Caco-2 (cell line): ENCODE measurements around the gene ANKFN1. TPM values are rescaled to one million over a fixed set of nuclear protein-coding genes. Genes with fewer than 3 reads are reported as not detected.

Experiments used
- BruUV-seq: library from RNA; stranded (reverse); fragments of 400-500 nt; replicated peaks from 2 replicates; lab custom pipeline; 2021; lab: Mats Ljungman, UMichigan
- CTCF ChIA-PET: fragments of 300-600 bp; sonication (Branson Sonifier 250); formaldehyde crosslinking; loops from one replicate; lab custom pipeline; 2022; ENCODE audit warnings: antibody characterized with exemption; lab: Charles Lee
- POLR2A ChIA-PET: fragments of 300-600 bp; sonication (Branson Sonifier 250); formaldehyde crosslinking; loops from one replicate; lab custom pipeline; 2022; ENCODE audit warnings: antibody characterized with exemption; lab: Charles Lee
- DNase-seq, 2 experiments: peaks; one replicate each; pipeline versions ENCODE4 v3.0.0 to v3.0.0-alpha.2; 2020 to 2022
- H3K27me3 ChIP-seq: replicated peaks from 2 replicates; pipeline ENCODE4 v1.6.0; 2011; ENCODE audit warnings: low read length; ENCODE audit not compliant: control insufficient read depth, insufficient read depth
- H3K36me3 ChIP-seq: 2 replicates; pipeline ENCODE4 v1.5.1; 2011; ENCODE audit warnings: low read length; ENCODE audit not compliant: control insufficient read depth, insufficient read depth
- H3K4me1 ChIP-seq: fragments of 250-450 bp; sonication (Bioruptor Pico); 2 replicates; pipeline ENCODE4 v1.5.1; 2020; ENCODE audit warnings: mild to moderate bottlenecking
- H3K4me3 ChIP-seq: 2 replicates; pipeline ENCODE4 v1.5.1; 2011; ENCODE audit warnings: low read depth, mild to moderate bottlenecking, control low read depth, low read length
- H3K9me3 ChIP-seq: fragments of 250-450 bp; sonication (Bioruptor Pico); 2 replicates; pipeline ENCODE4 v1.5.1; 2020; ENCODE audit warnings: mild to moderate bottlenecking, moderate library complexity
- H3K27ac Mint-ChIP-seq: one replicate; pipeline ENCODE4 v1.8.0; 2022; ENCODE audit warnings: mixed read lengths; ENCODE audit not compliant: unreplicated experiment
- H3K27me3 Mint-ChIP-seq: one replicate; pipeline ENCODE4 v1.8.0; 2022; ENCODE audit warnings: mixed read lengths; ENCODE audit not compliant: insufficient read depth, unreplicated experiment
- H3K36me3 Mint-ChIP-seq: one replicate; pipeline ENCODE4 v1.8.0; 2022; ENCODE audit warnings: mild to moderate bottlenecking, mixed read lengths; ENCODE audit not compliant: insufficient read depth, unreplicated experiment
- H3K4me1 Mint-ChIP-seq: one replicate; pipeline ENCODE4 v1.8.0; 2022; ENCODE audit warnings: low read depth, mixed read lengths; ENCODE audit not compliant: unreplicated experiment
- H3K4me3 Mint-ChIP-seq: one replicate; pipeline ENCODE4 v1.8.0; 2022; ENCODE audit warnings: mild to moderate bottlenecking, moderate library complexity, mixed read lengths; ENCODE audit not compliant: unreplicated experiment
- H3K9me3 Mint-ChIP-seq: one replicate; pipeline ENCODE4 v1.8.0; 2022; ENCODE audit warnings: mixed read lengths; ENCODE audit not compliant: unreplicated experiment
- CTCF ChIP-seq, 2 experiments: fragments of 200-600 bp in 1 of 2; IDR thresholded peaks; 1 replicate in 1 of 2; 2 replicates in 1 of 2; pipeline versions ENCODE4 v1.5.1 to v1.8.0; 2011 to 2022; ENCODE audit warnings: antibody characterized with exemption in 1 of 2, control low read depth in 1 of 2, inconsistent platforms in 1 of 2, low read depth in 1 of 2, low read length in 1 of 2, mild to moderate bottlenecking in 1 of 2, moderate library complexity in 1 of 2; ENCODE audit not compliant: insufficient read depth in 1 of 2, severe bottlenecking in 1 of 2, unreplicated experiment in 1 of 2
- intact Hi-C: fragments of 100-400 bp; cut with micrococcal nuclease; formaldehyde crosslinking; loops from one replicate; pipeline ENCODE4 v1.10.0; 2022; ENCODE audit not compliant: unreplicated experiment
- total RNA-seq: library from RNA; stranded (reverse); gene quantifications from 2 replicates; pipeline ENCODE4 v1.2.3, GENCODE V29; 2022

The ANKFN1 gene
- total RNA-seq, 1 experiment from 2014 or later = 0.34 TPM

GRCh38 chr17:56426901-56427300, 273.6 kb downstream of the ANKFN1 start:
- Histone ChIP-seq H3K9me3 (no peaks in the 10 kb centered on the region), H3K4me1 (no peaks in the 10 kb centered on the region), H3K4me3 (no peak overlapping the region), H3K36me3 (no peaks in the 10 kb centered on the region), H3K27me3 (no peaks in the 10 kb centered on the region)
- H3K27ac Mint-ChIP-seq = no peak overlapping the region
- H3K36me3 Mint-ChIP-seq = no peaks in the 10 kb centered on the region
- intact Hi-C loops = no loop called here
- ChIA-PET POLR2A (no interaction called here), CTCF (no interaction called here)
- no peaks in the 10 kb centered on the region for H3K27me3 Mint-ChIP-seq
- H3K4me1 Mint-ChIP-seq = peaks cover 6% of the 10 kb centered on the region
- H3K4me3 Mint-ChIP-seq = no peak overlapping the region
- DNase-seq = no peak
- no peaks in the 10 kb centered on the region for H3K9me3 Mint-ChIP-seq
- TF ChIP-seq CTCF (IDR thresholded peaks at IDR 0.05; ENCODE audit: insufficient read depth in 1 of 2, low read depth in 1 of 2, low read length in 1 of 2, severe bottlenecking in 1 of 2, unreplicated experiment in 1 of 2) = no peak
- BruUV-seq = no TSS peak

- Mint-ChIP-seq H3K27me3 (no peaks in the 10 kb centered on the region), H3K27ac (no peak overlapping the region), H3K4me1 (peaks cover 14% of the 10 kb centered on the region), H3K4me3 (no peak overlapping the region), H3K36me3 (no peaks in the 10 kb centered on the region), H3K9me3 (no peaks in the 10 kb centered on the region)
- no peaks in the 10 kb centered on the region; the same call in 1 of the 2 replicates for H3K27me3 ChIP-seq
- no peaks in the 10 kb centered on the region for H3K36me3 ChIP-seq
- no peak for DNase-seq
- ChIA-PET CTCF (no interaction called here), POLR2A (no interaction called here)
- no peak for TF ChIP-seq CTCF (IDR thresholded peaks at IDR 0.05; ENCODE audit: insufficient read depth in 1 of 2, low read depth in 1 of 2, low read length in 1 of 2, severe bottlenecking in 1 of 2, unreplicated experiment in 1 of 2)
- no peak overlapping the region for H3K4me3 ChIP-seq
- intact Hi-C loops = no loop called here
- no TSS peak for BruUV-seq
- H3K4me1 ChIP-seq = peaks cover 20% of the 10 kb centered on the region
- no peaks in the 10 kb centered on the region for H3K9me3 ChIP-seq
Observed at GRCh38 chr17:56431736-56432135, 278.5 kb downstream of the ANKFN1 start.

GRCh38 chr17:56432443-56432842, 279.2 kb downstream of the ANKFN1 start:
- no peak for TF ChIP-seq CTCF (IDR thresholded peaks at IDR 0.05; ENCODE audit: insufficient read depth in 1 of 2, low read depth in 1 of 2, low read length in 1 of 2, severe bottlenecking in 1 of 2, unreplicated experiment in 1 of 2)
- no peak for DNase-seq
- CTCF ChIA-PET = no interaction called here
- Mint-ChIP-seq H3K4me3 (no peak overlapping the region), H3K9me3 (no peaks in the 10 kb centered on the region), H3K4me1 (peaks cover 19% of the 10 kb centered on the region), H3K27me3 (no peaks in the 10 kb centered on the region), H3K27ac (no peak overlapping the region), H3K36me3 (no peaks in the 10 kb centered on the region)
- intact Hi-C loops = no loop called here
- Histone ChIP-seq H3K27me3 (no peaks in the 10 kb centered on the region; the same call in 1 of the 2 replicates), H3K36me3 (no peaks in the 10 kb centered on the region; the same call in 1 of the 2 replicates), H3K4me3 (no peak overlapping the region), H3K4me1 (peaks cover 20% of the 10 kb centered on the region), H3K9me3 (no peaks in the 10 kb centered on the region)
- BruUV-seq = no TSS peak
- POLR2A ChIA-PET = no interaction called here
